GM18873 (cell line): ENCODE results near the gene MRPS27.

Experiments used
- ATAC-seq: cut with Tn5 transposase; IDR thresholded peaks from one replicate; pipeline ENCODE4 v1.9.1; 2021; ENCODE audit warnings: mild to moderate bottlenecking, moderate library complexity, moderate number of reproducible peaks; ENCODE audit not compliant: unreplicated experiment, low FRiP score

MRPS27 gene

DNA sequence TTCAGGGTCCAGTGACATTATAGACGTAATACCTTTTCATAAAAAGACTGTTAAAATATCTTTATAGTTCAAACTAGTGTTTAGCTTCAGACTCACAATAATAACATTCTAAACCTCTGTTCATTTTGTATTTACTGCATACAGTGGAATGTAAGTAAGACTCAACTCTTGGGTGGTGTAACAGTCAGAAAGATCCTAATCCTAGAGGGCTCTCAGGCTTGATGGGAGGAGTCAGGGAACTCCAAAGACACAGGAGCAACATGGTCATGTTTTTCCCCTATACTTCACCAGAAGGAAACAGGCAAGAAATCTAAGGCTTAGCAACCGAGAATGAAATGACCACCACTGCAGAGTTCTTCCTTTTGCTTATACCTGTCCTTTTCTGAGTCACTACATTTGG lies 82.6 kb downstream of the MRPS27 start:
- ATAC-seq, result no peak

DNA sequence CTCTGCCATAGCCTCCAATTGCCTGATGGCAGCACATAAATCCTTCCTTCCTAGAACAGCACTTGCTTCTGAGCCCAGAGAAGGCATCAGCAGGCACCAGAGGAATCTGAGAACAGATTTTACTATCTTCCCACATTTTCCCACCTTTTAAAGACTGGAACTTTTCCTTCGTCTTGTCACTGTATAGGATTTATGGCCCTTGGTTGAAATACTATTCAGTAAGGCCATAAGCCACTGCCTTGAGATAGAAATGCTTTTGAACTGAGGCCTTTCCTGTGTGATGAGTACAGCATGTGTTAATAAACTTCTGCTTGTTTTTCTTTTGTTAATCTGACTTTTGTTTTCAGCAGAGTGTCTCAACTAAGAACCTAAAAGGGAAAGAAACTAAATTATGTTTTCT lies 84.3 kb downstream of the MRPS27 start:
- ATAC-seq, result no peak

DNA sequence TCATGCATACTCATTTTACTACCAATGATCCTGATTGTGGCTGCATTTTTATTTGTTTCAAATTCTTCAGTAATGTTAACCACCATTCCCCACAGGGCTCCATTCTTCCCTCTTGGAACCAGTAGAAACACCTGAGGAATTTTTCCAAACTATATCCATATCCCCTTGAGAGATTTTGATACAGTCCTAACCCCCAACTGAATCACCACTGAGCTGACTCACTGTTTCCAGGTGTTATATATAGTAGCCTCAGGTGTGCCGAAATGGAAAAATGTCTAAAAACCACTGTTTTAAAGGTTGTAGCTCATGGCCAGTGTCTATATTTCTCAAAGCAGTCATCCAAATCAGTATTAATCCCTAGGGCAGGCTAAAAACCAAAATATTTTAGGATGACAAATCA lies 85.2 kb downstream of the MRPS27 start:
- no peak for ATAC-seq

GRCh38 chr5:72234265-72234700 lies 85.8 kb downstream of the MRPS27 start:
- peak; percentile 73 for ATAC-seq

GRCh38 chr5:72233835-72234234 lies 86.2 kb downstream of the MRPS27 start:
- ATAC-seq, result no peak

DNA sequence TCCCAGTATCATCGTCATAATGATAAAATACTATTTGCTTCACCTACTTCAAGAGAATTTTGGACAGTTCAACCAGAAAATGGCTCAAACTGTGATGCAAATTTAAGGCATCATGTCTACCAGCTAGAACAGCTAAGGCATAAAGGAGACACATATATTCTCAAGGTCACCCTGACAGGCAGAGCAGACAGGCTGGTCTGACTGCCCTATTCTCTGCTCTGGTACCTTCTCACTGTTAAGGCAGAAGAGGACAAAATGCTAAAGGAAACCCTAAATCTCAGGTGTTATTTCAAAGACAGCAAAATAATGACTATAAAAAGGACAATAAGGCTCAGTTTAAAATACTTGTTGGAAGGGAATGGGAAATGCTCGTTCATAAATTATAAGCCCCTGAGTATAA lies 87.2 kb downstream of the MRPS27 start:
- ATAC-seq, result no peak

DNA sequence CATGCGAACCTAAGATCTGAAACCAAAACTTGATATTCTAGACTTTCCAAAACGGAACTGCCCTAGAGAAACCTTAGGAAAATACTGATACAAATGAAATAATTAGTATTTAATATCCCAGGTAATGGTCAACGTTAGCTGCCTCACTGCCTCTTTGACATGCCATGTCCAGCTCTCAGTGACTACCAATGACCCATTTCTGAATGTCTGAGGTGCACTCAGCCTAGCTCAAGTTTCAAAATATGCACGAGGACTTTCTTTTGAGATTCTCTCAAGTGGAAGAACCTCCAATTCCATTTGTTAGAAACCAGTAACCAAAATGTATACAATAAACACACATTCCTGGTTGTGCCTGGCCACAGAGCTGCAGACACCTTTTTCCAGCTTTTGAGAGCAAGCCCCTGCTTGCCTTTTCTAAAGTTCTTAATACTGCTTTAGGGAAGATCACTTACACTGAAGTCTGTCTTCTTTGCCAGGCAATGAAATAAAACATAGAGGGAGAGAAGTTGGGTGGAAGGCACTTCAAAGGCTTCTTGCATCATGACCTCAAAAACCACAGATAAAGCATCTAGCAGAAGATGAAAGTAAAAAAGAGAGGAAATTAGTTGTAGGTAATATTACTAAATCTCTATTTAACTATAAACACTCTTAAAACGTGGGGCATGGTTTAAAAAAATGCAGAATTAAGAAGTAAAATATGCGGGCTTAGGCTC lies 87.9 kb downstream of the MRPS27 start:
- no peak for ATAC-seq

GRCh38 chr5:72228960-72229359 lies 91.1 kb downstream of the MRPS27 start:
- ATAC-seq, result no peak

DNA sequence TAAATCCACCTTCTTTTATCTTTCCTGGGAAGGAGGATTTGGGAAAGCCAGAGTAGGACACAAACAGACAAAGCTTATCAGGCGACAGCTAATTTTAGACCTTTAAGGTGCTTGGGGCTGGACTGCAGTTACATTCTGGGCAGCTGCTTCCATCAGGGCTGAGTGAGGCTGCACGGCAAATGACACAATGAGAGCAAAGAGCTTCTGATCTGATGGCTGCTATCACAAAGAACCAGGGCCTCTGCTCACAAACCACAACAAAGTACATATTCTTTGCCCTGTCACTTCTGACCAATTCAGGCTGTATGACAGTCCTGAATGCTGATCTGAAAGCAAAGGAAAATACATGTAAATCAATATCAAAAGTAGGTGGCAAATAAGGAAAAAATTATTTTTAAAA lies 93.1 kb downstream of the MRPS27 start:
- no peak for ATAC-seq

- no peak for ATAC-seq
These were observed 94.3 kb downstream of the MRPS27 start for GRCh38 chr5:72225741-72226140.

DNA sequence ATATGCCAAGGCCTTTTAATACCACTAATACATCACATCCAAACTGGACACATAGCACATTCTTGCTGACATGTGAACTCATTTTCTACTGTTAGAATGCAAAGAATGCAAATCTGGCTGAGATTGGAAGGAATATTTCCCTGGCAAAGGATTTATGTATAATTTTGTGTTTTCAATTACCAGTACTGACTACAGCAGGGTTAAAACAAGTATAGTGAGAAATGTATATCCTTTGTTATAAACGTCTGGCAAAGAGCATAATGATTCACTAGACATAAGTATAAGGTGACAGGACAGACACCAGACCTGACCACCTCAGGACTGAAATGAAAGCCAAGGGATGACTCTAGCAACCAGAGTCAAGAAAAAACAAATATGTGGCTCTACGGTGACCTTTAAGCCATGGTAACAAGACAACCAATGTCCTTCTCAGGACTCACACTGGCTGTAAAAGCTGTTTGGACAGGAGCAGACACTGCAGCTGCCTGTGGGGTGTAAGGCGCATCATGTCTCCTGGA lies 95.0 kb downstream of the MRPS27 start:
- no peak for ATAC-seq

GRCh38 chr5:72223371-72223770 lies 96.7 kb downstream of the MRPS27 start:
- no peak for ATAC-seq

DNA sequence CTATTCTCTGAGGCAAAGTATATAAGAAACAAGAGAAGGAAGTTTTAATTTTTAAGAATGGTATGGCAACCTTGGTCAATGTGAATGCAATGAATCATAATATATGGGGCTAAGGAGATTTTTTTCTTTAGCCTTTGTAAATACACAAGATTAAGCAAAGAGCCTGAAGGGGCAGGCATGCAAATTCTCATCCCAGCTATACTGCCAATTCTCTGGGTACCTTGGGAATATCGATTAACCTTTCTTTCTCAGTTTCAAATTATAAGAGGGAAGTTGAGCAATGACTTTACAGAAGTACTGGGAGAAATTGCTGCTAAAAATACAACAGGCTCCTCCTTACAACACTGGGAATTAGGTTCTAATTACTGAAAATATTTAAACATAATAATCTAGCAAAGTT lies 97.5 kb downstream of the MRPS27 start:
- ATAC-seq, result no peak

DNA sequence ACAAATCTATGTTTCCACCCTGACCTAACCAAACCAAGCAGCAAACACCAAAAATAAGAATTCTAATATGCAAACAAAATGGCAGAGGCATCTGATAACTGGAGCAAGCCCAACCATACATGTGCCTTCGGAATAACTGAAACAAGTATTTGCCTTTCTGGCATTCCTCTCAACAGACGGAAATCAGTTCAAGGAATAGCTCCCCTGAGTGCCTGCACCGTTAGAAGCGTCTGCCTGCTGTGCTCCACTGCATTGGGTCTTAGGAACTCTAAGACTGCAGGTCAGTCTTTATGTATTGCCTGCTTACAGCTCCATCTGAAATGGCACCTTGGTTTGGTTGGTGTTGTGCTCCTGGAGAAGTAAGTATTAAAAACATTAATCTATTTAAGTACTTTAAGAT lies 98.5 kb downstream of the MRPS27 start:
- no peak for ATAC-seq

DNA sequence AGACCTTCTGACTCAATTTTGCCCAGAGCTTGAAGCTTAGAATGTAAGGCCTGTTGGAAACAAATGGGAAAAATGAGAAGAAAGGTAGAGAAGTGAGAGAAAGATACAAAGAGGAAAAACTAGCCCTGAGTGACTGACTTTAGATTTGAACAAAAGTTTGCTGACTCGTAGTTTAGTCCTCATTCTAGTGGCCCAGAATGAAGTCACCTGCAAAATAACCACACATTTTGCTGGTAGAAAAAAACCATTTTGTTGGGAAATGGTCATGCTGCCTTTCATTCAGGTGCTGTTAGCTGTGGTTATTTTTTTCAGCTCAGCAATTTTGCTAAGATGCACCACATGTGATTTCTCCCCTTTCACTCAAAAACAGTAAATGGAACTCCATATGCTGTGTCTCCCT lies 98.9 kb downstream of the MRPS27 start:
- no peak for ATAC-seq

DNA sequence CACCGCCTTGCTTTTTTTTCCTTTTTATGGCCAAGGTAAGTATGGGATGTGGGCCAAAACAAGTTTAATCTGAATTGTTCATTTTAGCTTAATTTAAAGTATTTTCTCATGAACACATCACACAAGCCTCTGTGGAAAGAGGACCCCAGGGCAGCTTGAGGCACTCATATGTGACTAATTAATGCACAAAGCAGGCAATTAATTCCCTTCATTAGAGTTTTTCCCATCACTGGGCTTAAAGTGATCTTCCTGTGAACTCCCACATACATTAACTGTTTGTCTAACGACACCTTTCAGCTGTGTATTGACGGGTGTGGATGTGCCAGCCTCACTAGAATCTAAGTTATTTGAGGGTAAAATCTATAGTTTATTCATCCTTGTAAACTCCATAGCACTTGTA lies 103.3 kb downstream of the MRPS27 start:
- ATAC-seq, result no peak

GRCh38 chr5:72214168-72214567 lies 105.9 kb downstream of the MRPS27 start:
- ATAC-seq, result no peak

DNA sequence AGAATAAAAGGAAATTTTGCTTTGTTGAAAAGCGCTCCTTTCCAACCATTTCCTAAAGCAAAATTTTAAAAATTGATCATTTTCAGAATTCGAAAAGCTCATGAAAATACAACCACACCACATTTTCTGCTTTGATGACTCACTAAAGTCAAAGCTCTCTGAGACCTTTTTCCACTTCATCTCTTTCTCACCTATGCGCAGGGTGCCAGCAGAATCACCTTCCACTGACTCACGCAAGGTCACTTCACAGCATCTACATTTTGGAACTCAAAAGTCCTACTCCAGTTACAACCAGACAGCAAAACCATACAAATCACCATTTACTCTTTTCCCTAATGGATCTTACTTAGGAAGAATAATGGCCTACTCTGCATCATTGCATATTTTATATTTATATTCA lies 106.6 kb downstream of the MRPS27 start:
- no peak for ATAC-seq

DNA sequence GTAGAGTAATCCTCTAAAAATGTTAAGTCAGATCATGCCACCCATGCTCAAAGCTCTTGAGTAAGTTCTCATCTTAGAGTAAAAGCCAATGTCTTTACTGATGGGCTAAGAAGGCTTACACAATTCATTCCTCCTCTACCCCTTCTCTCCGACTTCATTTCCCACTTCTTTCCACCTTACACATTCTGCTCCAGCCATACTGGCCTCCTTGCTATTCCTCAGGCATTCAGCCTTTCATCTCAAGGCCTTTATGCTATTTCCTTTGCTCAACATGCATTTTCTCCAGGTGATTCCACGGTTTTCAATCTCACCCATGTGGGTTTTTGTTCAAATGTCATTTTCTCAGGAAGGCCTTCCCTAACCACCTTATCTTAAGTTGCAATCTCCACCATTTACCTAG lies 107.9 kb downstream of the MRPS27 start:
- ATAC-seq, result no peak

GRCh38 chr5:72210888-72211678 lies 109.0 kb downstream of the MRPS27 start:
- no peak for ATAC-seq

GRCh38 chr5:72209147-72210115 lies 110.6 kb downstream of the MRPS27 start:
- no peak for ATAC-seq
